Cerebellar nuclear complex (tissue), 1 donor: ENCODE data around the gene CASP8.
"Not testable (repeated sequence)": the region's sequence is repeated elsewhere in the genome, so short reads cannot be mapped to it uniquely, and the experiment has no call there.

Experiments
- DNase-seq, 2 experiments: peaks; one replicate each; lab custom pipeline; 2025; lab: John Stamatoyannopoulos, UW

Gene CASP8

DNA sequence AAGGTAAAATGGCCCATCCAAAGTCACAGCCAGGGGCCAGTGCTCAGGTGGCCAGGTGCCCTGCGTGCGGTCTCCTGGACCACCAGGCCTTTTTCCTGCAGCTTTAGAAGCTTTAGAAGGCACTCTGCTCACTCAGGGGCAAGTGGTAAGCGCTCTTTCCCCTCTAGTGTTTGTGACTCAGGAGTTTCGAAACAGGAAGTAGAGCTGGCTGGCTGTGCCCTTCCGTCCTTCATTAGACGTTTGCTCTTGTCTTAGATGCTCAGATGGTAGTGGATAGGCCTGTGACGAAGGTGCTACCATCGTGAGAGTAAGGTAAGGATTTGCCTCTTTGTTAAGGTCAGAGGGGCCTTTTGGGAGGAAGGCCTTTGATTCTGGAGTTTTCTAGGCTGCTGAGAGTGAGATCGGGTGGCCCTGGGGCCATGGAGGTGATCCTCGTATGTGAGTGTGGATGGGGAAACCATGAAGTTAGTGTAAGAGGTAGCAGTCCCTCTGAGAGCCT is at the start of gene CASP8:
Gene CASP8 (plus strand): TSS at position 235 of the 499 bp plus-strand sequence. CDS start 5,951 bp downstream, outside the sequence.
- no peak for DNase-seq

DNA sequence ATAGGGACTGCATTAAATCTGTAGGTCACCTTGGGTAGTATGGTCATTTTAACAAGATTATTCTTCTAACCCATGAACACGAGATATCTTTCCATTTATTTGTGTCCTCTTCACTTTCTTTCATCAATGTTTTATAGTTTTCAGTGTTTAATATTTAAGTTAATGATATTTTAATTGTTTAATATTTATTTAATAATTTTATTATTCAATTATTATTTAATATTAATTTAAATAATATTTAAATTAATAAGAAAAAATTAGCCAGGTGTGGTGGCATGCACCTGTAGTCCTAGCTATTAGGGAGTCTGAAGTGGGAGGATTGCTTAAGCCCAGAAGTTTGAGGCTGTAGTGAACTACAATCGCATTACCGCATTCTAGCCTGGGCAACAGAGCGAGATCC is 44.4 kb upstream of the CASP8 start:
- DNase-seq = no peak

DNA sequence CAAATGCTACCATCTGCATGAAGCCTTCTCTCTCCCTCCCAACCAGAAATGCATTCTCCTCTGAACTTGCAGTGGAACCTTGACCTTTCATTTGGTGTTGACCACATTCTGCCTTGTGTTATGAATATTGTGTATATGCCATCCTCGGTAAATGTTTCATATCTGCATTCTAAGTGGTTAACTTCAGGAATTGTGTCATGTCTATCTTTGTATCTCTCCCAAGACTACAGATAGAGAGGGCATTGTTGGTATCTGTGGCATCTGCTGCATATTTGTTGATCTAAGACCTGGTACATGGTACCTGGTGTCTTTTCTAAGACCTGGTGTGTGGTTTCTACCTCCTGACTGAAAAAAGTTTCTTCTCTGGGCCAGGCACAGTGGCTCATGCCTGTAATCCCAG is 43.4 kb upstream of the CASP8 start:
- DNase-seq = no peak

DNA sequence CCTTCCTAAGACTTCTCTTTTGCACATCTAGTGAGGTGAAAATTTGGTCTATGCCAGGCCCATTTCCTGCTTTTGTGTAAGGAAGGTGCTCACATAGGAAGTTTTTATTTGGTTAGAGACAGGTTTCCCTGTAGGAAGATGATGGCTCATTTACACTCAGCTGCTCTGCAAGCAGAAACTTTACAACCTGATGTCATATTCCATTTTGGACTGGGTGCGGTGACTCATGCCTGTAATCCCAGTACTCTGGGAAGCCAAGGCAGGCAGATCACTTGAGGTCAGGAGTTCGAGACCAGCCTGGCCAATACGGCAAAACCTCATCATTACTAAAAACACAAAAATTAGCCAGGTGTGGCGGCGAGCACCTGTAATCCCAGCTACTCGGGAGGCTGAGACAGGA is 41.6 kb upstream of the CASP8 start:
- no peak for DNase-seq

DNA sequence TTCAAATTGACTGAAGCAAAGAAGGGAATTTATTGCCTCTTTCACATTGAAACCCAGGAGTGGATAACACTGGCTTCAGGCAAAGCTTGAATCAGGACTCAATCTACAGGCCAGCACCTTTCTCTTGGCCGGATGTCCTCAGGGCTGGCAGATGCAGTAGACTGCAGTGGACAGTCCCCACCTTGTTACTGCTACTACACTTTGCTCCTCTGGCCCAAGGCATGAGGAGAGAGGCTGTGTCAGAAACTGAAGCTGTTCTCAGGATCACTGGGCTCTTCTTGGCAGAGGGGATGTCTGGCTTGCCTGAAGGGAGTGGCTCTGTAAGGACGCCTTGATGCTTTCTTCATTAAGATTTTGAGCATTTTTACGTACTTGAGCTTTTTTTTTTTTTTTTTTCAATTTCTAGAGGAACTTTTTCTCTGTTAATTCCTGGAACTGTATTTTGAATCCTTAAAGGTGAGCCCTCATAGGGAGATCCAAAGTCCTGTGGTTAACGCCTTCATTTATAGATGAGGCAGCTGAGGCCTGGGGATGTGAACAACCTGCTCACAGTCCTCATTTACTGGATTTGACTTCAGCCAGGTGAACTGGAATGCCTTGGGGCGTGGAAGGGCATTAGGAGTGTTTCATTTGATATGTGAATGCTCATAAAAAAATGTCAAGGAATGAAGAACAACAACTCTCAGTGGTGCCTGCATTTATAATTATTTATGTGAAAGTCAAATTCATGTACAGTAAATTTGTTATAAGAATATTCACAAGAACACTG is 40.8 kb upstream of the CASP8 start:
- no peak for DNase-seq

DNA sequence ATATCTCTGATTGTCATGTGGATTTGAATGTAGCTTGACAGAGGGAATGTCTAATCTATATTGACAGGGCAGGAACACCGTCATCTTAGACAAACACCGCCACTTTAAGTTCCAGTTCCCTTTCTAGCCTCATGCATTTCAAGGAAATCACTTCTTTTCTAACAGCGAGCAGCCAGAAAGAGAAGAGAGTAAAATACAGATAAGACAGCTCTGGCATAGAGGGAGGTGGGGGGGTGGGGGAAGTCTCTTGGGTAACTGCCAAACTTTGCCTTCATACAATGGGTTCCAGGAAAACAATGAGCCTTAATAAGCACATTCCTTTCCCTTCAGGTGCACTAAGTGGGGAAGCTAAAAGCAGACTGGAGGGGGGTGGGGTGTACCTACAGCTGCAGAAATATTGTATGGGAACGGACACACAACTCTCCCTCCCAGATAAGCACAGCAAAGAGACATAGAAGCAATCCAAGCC is 40.2 kb upstream of the CASP8 start:
- DNase-seq = no peak

DNA sequence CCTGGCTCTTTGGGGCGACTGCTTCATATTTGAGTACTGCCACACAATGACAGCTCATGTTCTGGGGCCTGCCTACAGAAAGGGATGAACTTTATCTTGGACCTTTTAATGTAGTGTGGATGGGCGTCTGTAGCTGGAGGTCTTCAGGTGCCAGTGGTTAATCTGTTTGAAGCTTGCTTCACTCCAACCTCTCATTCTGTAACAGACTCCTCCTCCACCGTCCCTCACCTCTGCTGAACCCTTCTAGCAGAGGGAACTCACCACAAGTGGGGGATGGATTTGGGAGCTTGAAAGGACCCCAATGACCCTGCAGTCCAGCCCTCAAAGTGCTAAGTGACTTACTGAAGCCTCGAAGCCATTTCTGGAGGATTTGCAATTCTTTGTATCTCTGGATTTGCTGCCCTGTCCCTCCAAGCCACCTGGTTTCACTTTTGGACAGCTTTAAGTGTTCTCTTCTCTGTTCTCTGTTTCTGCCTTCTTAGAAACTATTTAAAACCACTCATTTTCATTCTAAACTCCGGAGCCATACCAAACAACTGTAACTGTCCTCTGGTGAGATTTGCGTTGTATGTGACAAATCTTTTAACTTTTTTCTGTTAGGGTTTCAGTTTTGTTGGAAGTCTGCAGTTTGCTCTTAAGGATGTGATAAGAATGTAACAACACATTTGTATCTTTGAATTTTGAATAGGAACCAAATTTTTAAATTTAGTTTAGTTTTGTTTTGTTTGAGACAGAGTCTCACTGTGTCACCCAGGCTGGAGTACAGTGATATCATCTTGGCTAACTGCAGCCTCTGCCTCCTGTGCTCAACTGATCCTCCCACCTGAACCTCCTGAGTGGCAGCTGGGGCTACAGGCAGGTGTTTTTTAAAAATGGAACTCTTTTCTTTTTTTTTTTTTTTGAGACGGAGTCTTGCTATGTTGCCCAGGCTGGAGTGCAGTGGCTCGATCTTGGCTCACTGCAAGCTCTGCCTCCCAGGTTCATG is 37.0 kb upstream of the CASP8 start:
- no peak for DNase-seq

DNA sequence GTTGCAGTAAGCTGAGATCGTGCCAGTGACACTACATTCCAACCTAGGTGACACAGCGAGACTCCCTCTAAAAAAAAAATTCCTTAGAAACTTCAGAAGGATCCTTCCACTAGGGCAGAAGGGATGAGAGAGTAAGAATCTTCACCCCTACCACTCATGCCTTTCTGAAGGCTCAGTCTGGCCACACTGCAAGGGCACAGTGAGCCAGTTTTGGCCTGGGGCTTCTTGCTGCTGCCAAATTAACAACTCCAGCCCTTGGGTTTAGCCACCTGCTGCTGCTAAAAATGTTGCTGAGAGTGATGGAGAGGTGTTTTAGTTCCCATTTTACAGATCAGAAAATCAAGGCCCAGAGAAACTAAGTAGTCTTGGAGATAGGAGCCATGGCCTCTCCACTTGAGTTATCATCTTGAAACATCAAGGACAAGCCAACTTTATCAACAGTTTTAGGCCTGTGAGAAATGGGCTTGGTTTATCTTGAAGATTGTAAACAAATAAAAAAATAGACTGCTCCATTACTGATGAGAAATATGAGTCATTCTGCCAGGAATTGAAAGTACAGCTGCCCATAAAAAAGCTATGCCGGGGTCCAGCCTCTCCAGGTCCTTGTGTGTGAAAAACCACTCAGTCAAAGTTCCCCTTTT is 31.9 kb upstream of the CASP8 start:
- DNase-seq = no peak

DNA sequence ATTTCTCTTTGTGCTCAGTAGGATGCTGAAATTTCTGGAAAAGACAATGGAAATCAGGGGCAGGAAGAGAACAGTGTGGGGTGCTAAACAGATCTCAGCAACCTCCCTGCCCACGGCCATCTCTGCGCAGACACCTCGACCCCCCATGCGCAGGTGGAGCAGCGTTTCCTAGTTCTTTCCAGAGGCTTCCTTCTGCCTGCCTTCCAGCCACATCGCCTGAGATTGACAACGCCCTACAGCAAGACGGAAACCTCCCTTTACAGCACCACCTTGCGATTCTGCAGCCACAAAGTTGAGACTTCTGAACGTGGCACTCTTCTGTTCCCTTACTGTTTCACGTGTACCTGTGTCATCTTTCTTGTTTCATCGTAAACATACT is 31.4 kb upstream of the CASP8 start:
- no peak for DNase-seq

DNA sequence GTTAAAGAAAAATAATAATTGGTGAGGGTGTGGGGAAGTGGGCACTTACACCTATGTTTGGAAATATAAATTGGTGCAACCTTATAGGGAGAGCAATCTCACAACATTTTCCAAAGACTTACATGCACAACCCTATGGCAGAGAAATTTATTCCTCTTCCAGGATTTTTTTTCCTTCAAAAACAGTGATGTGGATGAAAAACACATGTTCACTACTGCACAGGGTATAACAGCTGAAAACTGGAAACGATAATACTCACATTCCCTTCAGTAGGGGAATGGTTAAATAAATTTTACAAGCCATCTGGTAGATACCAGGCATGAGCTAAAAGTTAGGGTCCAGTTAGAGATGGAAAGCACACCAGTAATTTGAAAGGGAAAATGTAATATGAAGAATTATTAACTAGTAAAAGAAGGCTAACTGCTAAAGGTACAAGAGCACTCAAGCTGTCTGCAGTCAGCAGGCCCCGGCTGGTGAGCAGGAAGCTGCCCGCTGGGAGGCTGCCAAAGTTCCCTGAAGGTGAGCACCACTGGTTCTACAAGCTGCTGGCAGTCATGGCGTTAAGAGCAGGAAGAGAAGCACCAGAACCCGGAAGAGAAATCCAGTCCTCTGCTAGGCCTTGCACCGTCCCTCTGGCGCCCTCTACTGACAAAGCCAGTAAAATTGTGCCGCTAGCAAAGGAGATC is 28.4 kb upstream of the CASP8 start:
- DNase-seq = no peak

DNA sequence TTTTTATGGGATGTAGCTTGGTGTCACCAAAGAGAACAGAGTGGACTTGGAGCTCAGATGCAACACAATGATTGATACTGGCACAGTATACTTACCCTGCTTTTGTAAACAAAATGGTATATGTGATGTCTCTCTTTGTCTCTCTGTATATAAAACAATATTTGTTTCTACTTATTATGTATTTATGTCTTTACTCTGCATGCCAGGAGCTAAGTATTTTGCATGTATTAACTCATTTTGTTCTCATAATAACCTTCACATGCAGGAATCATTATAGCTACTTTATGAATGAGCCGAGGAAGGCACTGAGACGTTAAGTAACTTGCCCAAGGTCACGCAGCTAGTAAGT is 27.9 kb upstream of the CASP8 start:
- DNase-seq = no peak

DNA sequence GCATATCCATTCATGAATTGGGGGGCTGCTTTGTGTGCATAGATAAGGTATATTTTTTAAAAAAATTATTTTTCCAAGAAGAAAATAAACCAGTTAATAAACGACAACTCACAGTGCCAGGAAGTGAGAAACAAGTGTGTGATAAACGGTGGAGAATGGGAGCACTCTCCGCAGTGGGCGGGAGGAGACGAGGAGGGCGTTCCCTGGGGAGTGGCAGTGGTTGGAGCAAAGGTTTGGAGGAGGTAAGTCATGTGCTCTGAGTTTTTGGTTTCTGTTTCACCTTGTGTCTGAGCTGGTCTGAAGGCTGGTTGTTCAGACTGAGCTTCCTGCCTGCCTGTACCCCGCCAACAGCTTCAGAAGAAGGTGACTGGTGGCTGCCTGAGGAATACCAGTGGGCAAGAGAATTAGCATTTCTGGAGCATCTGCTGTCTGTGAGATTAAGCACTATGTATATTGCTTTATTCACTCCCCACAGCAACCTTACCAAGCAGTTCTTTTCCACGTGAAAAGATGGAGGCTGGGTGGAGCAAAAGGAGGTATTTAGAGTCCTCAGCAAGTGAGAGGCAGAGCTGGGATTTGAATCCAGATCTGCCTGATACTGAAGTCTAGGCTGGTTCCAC is 27.0 kb upstream of the CASP8 start:
- no peak for DNase-seq

DNA sequence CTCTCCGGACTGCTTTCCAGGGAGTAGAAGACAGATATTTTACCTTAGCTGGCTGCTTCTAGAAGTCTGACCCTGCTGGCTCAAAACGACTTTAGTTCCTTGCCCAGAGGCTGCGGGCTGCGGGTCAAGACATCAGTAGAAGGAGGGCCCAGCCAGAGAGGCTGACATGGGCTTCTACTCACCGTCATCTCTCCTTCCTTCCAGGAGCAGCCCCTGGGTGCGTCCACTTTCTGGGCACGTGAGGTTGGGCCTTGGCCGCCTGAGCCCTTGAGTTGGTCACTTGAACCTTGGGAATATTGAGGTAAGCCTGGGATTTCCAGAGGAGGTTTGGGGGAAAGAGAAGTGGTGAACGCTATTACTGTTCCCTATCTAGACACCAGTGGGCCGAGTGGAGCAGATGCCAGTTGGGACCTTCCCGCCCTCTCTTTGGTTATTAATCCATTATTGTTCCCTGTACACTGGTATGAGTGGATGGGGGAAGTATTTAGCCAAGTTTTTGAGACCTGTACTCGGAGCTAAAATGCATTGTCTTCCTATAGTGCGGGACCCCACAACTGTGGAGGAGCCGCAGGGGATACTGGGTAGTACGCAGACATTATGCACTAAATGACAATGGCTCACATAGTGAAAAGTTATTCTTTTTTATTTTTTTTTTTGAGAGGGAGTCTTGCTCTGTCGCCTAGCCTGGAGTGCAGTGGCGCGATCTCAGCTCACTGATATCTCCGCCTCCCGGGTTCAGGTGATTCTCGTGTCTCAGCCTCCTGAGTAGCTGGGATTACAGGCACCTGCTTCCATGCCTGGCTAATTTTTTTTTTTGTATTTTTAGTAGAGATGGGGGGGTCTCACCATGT is 26.3 kb upstream of the CASP8 start:
- no peak for DNase-seq

DNA sequence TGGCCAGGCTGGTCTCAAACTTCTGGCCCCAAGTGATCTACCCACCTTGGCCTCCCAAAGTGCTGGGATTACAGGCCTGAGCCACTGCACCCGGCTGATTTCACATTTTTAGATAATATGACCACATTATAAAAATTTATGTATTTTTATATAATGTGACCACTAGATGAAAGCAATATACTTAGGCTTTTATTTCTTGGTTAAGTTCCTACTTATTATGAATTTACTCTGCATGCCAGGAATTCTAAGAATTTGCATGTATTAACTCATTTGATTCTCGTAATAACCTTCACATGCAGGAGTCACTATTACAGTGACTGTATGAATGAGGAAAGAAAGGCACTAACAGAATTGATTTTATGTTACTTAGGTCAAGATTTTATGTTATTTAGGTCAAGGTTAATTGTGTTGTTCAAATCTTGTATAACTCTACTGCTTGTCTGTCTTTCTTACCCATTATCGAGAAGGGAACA is 25.6 kb upstream of the CASP8 start:
- DNase-seq = no peak

DNA sequence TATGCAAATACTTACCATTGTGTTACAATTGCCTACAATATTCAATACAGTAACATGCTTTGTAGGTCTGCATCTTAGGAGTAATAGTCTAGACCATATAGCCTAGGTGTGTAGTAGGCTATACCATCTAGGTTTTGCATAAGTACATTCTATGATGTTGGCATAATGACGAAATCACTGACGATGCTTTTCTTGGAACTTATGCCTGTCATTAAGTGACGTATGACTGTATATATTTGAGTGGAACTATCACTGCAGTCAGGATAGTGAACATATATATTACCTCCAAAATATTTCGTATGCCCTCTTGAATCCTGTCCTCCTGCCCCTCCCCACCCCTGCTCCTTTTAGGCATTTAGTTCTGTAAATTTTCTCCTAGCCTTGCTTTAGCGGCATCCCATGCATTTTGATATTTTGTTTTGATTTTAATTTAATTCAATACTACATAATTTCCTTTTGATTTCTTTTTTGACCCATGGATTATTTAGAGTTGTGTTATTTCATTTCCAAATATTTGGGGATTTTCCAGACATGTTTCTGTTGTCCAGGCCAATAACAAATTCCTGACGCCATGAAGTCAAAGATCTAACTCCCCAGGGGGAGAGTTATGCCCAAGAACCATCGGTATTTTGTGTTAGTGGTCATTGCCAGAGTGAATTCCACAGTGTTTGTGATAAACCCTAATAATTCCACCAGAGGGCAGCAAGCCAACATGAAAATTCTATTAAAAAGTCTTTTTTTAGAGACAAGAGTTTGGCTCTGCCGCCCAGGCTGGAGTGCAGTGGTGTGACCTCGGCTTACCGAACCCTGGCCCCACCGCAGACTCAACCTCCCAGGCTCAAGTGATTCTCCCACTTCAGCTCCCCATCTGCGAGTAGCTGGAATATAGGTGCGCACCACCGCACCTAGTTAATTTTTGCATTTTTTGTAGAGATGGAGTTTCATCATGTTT is 24.2 kb upstream of the CASP8 start:
- no peak for DNase-seq

DNA sequence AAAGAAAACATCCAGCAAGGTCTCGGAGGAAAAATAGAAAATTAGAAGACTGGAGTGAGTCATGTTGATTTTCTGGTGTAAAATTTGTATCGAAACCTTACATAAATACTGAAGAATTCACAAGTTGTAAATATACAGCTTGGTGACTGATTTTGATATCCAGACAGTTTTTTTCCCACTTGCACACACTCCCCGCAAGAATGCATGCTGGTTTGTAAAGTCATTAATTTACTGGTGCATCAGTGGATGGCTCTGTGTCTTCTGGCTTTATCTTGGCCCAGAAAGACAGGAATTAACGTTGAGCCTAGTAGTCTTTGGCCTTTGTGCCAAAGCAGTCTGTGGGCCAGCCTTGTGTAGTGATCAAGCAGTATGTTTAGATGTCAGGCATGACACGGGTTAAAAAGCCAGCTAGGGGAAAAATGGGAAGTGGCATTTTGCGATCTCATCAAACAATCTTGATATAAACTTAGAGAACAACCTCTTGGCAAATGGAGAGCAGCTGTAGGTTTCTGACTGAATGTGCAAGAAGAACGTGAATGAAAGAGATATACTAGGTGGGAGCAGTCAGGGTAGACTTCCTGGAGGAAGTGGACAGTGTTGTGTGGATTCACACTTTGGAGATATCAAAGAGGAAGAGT is 22.7 kb upstream of the CASP8 start:
- no peak for DNase-seq

DNA sequence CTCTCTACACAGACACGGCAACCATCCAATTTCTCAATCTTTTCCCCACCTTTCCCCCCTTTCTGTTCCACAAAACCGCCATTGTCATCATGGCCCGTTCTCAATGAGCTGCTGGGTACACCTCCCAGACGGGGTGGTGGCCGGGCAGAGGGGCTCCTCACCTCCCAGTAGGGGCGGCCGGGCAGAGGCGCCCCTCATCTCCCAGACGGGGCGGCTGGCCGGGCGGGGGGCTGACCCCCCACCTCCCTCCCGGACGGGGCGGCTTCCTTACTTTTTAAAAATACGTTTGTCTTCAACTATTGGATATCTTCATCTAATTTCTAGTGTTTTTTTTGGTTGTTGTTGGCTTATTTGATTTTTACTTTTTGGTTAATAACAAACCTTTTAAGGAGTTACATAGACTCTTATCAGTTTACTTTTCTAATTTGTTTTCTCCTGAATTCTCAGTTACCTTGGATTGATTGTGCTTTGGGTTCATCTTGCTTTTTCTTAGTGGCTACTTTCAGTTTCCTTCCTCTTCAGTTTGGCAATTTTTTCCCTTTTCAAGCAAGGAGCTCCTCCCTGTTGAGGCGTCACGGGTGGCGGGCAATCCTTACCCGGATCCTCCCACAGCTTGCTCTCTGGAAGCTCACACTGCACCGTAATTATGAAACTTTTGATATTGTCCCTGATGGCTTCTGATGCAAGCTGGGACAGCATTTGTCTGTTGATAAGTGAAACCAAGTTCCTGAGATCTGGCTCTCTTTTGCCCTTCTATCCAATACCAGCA is 21.0 kb upstream of the CASP8 start:
- not testable (repeated sequence) for DNase-seq
